Lower lobe of right lung (tissue), 2 donors: ENCODE data around the gene ZNF774. TPM values are rescaled to one million over a fixed set of nuclear protein-coding genes. Genes with fewer than 3 reads are reported as not detected.

Experiments used
- ATAC-seq, 2 donors: fragments of 200-7000 bp; cut with Tn5 transposase; one replicate each; pipeline ENCODE4 v1.9.1; 2020 to 2022; ENCODE audit warnings: mild to moderate bottlenecking in 2 of 2, moderate library complexity in 2 of 2
- DNase-seq: peaks from one replicate; pipeline ENCODE4 v3.0.0-alpha.2; 2020
- H3K27ac ChIP-seq: fragments of 200-600 bp; one replicate; pipeline ENCODE4 v1.8.0; 2022
- H3K27me3 ChIP-seq: fragments of 200-600 bp; one replicate; pipeline ENCODE4 v1.8.0; 2022; ENCODE audit warnings: low read depth
- H3K36me3 ChIP-seq: fragments of 200-600 bp; one replicate; pipeline ENCODE4 v1.8.0; 2022; ENCODE audit warnings: mild to moderate bottlenecking
- H3K4me1 ChIP-seq: fragments of 200-600 bp; one replicate; pipeline ENCODE4 v1.8.0; 2022
- H3K4me3 ChIP-seq: fragments of 200-600 bp; one replicate; pipeline ENCODE4 v1.8.0; 2022; ENCODE audit warnings: mild to moderate bottlenecking
- H3K9me3 ChIP-seq: fragments of 200-600 bp; one replicate; pipeline ENCODE4 v1.8.0; 2022
- intact Hi-C: fragments of 100-400 bp; cut with DNase I; formaldehyde crosslinking; loops from one replicate; pipeline ENCODE4 v1.11.0; 2022
- total RNA-seq: library from RNA; stranded (reverse); fragmentation: NEBNext Ultra II Directional; extraction: Animal tissue kit (Norgen Biotek cat#: 25700); gene quantifications from one replicate; pipeline ENCODE4 v1.2.1, GENCODE V29; 2021
- TF ChIP-seq, protein P1 (sequence below): fragments of 200-600 bp; IDR thresholded peaks from one replicate; pipeline ENCODE4 v1.8.0; 2022; ENCODE audit warnings: antibody characterized with exemption, mild to moderate bottlenecking
- donor health status: DM: no; HTN: yes; CAD: no; lungs with severe emphysema.

The ZNF774 gene
- total RNA-seq, 1 donor from 2014 or later = 5.5 TPM

DNA sequence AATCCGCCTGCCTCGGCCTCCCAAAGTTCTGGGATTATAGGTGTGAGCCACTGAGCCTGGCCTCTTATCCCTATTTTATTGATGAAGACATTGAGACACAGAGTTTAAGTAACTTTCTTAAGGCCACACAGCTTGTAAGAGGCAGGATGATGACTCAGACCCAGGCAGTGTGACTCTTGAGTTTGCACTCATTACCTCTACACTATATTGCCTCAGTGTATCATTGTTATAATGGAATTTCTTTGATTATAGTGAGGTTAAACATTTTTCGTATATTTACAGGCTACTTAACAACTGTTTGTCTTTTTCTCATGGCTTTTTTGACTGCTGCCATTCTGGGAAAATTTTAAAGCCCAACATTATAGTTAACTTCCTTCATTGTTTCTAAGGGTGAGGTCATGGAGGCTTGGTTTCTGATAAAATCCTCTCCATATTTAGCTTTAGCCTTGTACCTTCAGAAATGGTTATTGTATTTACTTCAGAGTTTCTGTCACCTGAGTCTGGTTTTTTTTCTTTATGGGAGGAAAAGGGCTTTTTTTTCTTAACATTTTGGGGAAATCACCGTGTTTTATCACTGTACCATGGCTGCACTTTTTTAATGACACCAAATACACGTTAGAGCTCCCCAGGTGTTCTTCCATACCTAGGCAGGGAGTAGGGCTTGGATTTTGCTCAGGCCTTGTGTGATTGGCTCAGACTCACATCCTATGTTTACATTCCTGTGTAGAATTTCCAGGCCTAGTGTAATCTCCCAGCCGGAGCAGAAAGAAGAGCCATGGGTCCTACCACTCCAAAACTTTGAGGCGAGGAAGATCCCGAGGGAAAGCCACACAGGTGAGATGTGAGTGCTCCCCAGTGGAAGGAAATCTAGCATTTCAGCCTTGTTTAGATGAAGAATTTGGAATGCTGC, 6.3 kb downstream of the ZNF774 start:
- intact Hi-C loops = no loop called here

DNA sequence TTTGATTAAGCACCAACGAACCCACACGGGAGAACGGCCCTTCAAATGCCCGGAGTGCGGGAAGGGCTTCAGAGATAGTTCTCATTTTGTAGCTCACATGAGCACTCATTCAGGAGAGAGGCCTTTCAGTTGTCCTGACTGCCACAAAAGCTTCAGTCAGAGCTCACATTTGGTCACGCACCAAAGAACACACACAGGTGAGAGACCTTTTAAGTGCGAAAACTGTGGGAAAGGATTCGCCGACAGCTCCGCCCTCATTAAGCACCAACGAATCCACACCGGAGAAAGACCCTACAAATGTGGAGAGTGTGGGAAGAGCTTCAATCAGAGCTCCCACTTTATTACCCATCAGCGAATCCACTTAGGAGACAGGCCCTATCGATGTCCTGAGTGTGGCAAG, 8.7 kb downstream of the ZNF774 start:
- no peaks in the 10 kb centered on the region for H3K27me3 ChIP-seq
- no peaks in the 10 kb centered on the region for H3K36me3 ChIP-seq
- no peak for ATAC-seq
- intact Hi-C loops = no loop called here
- H3K4me3 ChIP-seq = no peak overlapping the region
- peaks cover 17% of the 10 kb centered on the region for H3K4me1 ChIP-seq
- no peaks in the 10 kb centered on the region for H3K9me3 ChIP-seq
- no peak for DNase-seq
- no peak overlapping the region for H3K27ac ChIP-seq
- TF ChIP-seq, protein P1, sequence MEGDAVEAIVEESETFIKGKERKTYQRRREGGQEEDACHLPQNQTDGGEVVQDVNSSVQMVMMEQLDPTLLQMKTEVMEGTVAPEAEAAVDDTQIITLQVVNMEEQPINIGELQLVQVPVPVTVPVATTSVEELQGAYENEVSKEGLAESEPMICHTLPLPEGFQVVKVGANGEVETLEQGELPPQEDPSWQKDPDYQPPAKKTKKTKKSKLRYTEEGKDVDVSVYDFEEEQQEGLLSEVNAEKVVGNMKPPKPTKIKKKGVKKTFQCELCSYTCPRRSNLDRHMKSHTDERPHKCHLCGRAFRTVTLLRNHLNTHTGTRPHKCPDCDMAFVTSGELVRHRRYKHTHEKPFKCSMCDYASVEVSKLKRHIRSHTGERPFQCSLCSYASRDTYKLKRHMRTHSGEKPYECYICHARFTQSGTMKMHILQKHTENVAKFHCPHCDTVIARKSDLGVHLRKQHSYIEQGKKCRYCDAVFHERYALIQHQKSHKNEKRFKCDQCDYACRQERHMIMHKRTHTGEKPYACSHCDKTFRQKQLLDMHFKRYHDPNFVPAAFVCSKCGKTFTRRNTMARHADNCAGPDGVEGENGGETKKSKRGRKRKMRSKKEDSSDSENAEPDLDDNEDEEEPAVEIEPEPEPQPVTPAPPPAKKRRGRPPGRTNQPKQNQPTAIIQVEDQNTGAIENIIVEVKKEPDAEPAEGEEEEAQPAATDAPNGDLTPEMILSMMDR = no peak

More for the DNA sequence above, 6.3 kb downstream of the ZNF774 start:
- TF ChIP-seq, protein P1 = no peak
- no peak for DNase-seq
- no peaks in the 10 kb centered on the region for H3K9me3 ChIP-seq
- ATAC-seq = peak in 1 of 2 donors; percentile 67
- no peaks in the 10 kb centered on the region for H3K36me3 ChIP-seq
- no peaks in the 10 kb centered on the region for H3K27me3 ChIP-seq
- no peak overlapping the region for H3K27ac ChIP-seq
- no peak overlapping the region for H3K4me3 ChIP-seq
- peaks cover 17% of the 10 kb centered on the region for H3K4me1 ChIP-seq

DNA sequence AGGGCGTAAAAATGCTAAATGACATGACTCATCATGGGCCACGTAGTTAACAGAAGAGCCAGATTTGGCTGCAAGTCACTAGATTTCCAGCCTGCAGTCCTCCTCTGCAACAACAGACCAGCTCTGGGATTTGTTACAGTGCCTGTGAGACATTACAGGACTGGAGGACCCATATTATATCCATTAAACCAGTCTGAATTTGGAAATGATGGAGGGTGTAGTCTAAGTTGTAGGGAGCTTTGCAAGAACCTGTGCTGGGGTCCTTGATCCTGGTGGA, 10.8 kb downstream of the ZNF774 start:
- Histone ChIP-seq H3K27me3 (no peaks in the 10 kb centered on the region), H3K9me3 (no peaks in the 10 kb centered on the region), H3K27ac (peak overlapping the region; percentile 69), H3K4me3 (no peak overlapping the region), H3K4me1 (peaks cover 29% of the 10 kb centered on the region), H3K36me3 (no peaks in the 10 kb centered on the region)
- intact Hi-C loops = no loop called here
- DNase-seq (no peak), ATAC-seq (peak in 1 of 2 donors; percentile 44)
- TF ChIP-seq, protein P1 = no peak

DNA sequence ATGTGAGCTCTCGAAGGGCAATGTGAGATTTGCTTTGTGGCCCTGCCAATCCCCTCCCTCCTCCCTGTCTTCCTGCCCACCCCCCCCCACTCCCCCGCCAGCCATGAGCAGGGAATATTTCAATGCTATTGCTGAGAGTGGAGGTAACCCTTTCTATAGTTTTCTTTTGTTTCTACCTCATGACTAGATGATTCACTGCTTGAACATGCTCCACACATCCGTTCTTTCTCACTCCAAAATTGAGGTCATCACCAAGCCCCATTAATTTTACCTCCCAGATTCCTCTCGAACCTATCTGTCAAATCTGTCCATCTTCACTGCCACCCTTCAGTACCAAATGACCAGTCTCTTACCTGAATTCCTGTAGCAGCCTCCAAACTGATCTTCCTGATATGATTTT, 12.2 kb downstream of the ZNF774 start:
- TF ChIP-seq, protein P1 = no peak
- ATAC-seq (no peak), DNase-seq (no peak)
- no peaks in the 10 kb centered on the region for H3K36me3 ChIP-seq
- H3K9me3 ChIP-seq = no peaks in the 10 kb centered on the region
- no peak overlapping the region for H3K4me3 ChIP-seq
- H3K27me3 ChIP-seq = no peaks in the 10 kb centered on the region
- no peak overlapping the region for H3K27ac ChIP-seq
- intact Hi-C loops = no loop called here
- H3K4me1 ChIP-seq = peaks cover 32% of the 10 kb centered on the region

DNA sequence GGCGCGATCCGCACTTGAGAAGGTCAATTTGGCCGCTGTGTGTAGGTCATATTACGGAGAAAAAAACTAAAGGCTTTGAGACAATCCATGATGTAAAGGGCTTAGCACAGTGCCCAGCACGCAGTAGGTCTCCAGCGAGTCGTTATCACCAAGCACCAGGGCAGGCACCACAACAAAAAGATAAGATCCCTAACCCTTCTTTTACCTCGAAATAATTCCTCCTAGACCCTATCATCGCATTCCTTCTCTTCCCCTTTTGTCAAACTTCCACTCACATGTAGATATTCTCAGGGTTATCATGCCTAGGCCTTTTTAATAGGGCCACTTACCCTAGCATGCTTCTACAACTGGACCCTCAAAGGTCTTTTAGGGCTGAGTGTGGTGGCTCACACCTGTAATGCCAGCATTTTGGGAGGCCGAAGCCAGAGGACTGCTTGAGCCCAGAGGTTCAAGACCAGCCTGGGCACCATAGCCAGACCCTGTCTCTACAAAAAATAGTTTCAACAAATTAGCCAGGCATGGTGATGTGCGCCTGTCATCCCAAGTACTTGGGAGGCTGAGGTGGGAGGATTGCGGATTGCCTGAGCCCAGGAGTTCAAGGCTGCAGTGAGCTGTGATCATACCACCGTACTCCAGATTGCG, 13.5 kb downstream of the ZNF774 start:
- intact Hi-C loops = no loop called here
- Histone ChIP-seq H3K27me3 (no peaks in the 10 kb centered on the region), H3K4me3 (no peak overlapping the region), H3K36me3 (no peaks in the 10 kb centered on the region), H3K4me1 (peaks cover 32% of the 10 kb centered on the region), H3K27ac (no peak overlapping the region), H3K9me3 (no peaks in the 10 kb centered on the region)
- ATAC-seq (no peak), DNase-seq (no peak)
- TF ChIP-seq, protein P1 = no peak
